ENCODE results near the gene SYT1.

DNA sequence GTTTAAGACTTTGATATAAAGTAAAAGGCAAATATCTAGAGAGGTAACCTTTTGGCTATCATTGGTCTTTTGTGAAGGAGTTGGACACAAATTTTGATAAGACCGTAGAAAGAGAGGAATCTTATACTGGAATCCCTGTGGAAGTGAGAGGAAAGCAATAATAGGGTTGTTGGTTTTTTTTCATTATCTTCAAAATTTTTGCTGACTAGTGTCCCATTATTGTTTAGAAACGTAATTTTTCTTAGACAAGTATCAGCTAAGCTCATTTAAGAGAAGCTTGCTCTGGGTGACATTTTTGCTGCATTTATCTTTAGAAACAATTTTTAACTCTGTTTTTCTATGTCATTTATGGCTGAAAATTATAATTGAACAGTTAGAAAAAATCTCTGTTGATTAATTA lies 300.3 kb downstream of the SYT1 start:
- no peak for TF ChIP-seq POLR2AphosphoS5 (IDR thresholded peaks at IDR 0.05; ENCODE audit: low read depth, low read length)
- TF ChIP-seq, protein P1, sequence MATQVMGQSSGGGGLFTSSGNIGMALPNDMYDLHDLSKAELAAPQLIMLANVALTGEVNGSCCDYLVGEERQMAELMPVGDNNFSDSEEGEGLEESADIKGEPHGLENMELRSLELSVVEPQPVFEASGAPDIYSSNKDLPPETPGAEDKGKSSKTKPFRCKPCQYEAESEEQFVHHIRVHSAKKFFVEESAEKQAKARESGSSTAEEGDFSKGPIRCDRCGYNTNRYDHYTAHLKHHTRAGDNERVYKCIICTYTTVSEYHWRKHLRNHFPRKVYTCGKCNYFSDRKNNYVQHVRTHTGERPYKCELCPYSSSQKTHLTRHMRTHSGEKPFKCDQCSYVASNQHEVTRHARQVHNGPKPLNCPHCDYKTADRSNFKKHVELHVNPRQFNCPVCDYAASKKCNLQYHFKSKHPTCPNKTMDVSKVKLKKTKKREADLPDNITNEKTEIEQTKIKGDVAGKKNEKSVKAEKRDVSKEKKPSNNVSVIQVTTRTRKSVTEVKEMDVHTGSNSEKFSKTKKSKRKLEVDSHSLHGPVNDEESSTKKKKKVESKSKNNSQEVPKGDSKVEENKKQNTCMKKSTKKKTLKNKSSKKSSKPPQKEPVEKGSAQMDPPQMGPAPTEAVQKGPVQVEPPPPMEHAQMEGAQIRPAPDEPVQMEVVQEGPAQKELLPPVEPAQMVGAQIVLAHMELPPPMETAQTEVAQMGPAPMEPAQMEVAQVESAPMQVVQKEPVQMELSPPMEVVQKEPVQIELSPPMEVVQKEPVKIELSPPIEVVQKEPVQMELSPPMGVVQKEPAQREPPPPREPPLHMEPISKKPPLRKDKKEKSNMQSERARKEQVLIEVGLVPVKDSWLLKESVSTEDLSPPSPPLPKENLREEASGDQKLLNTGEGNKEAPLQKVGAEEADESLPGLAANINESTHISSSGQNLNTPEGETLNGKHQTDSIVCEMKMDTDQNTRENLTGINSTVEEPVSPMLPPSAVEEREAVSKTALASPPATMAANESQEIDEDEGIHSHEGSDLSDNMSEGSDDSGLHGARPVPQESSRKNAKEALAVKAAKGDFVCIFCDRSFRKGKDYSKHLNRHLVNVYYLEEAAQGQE (IDR thresholded peaks at IDR 0.05; ENCODE audit: insufficient read depth in 1 of 2, low read depth in 2 of 2, low read length in 2 of 2): no peak
- TF ChIP-seq TAF1 (IDR thresholded peaks at IDR 0.05; ENCODE audit: borderline replicate concordance, insufficient read depth, low read length): no peak
- no peak for TF ChIP-seq FOXP2 (optimal IDR thresholded peaks at IDR 0.05; ENCODE audit: borderline replicate concordance, extremely low read depth, extremely low read length, insufficient read depth)
- TF ChIP-seq SIN3A (IDR thresholded peaks at IDR 0.05; ENCODE audit: borderline replicate concordance, insufficient read depth, low read length): no peak
